Gastrocnemius medialis (tissue), 4 donors: ENCODE data around the gene YAF2. TPM values are rescaled to one million over a fixed set of nuclear protein-coding genes. Genes with fewer than 3 reads are reported as not detected.

Experiments used
- ATAC-seq, 2 donors: fragments of 150-250 bp; one replicate each; pipeline ENCODE4 v1.9.1; 2016
- DNase-seq, 2 donors: peaks; one replicate each; pipeline ENCODE4 v3.0.0-alpha.2; 2019
- H3K27ac ChIP-seq, 4 donors: fragments of 200-600 bp; sonication (generic); 1 replicate in 1 of 4; 2 replicates in 3 of 4; pipeline ENCODE4 v1.5.1; 2016 to 2018; ENCODE audit warnings: mild to moderate bottlenecking in 2 of 4, moderate library complexity in 1 of 4
- H3K27me3 ChIP-seq, 3 donors: fragments of 200-600 bp; sonication (generic) in 2 of 3; 1 replicate in 1 of 3; 2 replicates in 2 of 3; pipeline versions ENCODE4 v1.5.1 to v1.6.0; 2016 to 2019; ENCODE audit warnings: mild to moderate bottlenecking in 1 of 3, moderate library complexity in 1 of 3
- H3K36me3 ChIP-seq, 2 donors: fragments of 200-600 bp; sonication (generic) in 1 of 2; one replicate each; pipeline ENCODE4 v1.5.1; 2017 to 2018
- H3K4me1 ChIP-seq, 2 donors: fragments of 200-600 bp; sonication (generic) in 1 of 2; one replicate each; pipeline ENCODE4 v1.5.1; 2016 to 2017; ENCODE audit warnings: mild to moderate bottlenecking in 2 of 2
- H3K4me3 ChIP-seq, 4 donors: fragments of 200-600 bp; sonication (generic) in 3 of 4; 1 replicate in 1 of 4; 2 replicates in 3 of 4; pipeline ENCODE4 v1.5.1; 2016 to 2019; ENCODE audit warnings: mild to moderate bottlenecking in 2 of 4
- H3K9me3 ChIP-seq, 3 donors: fragments of 200-600 bp; sonication (generic) in 2 of 3; 1 replicate in 1 of 3; 2 replicates in 2 of 3; pipeline ENCODE4 v1.5.1; 2016 to 2019
- CTCF ChIP-seq, 5 experiments: fragments of 450-650 bp in 3 of 5; fragments of 200-600 bp in 2 of 5; sonication (generic) in 2 of 5; IDR thresholded peaks in 4 of 5; conservative IDR thresholded peaks in 1 of 5; 1 replicate in 4 of 5; 2 replicates in 1 of 5; pipeline ENCODE4 v1.5.1; 2016 to 2019; ENCODE audit warnings: antibody characterized with exemption in 5 of 5, mild to moderate bottlenecking in 3 of 5, moderate library complexity in 3 of 5
- POLR2A ChIP-seq, 2 donors: fragments of 450-650 bp; IDR thresholded peaks; one replicate each; pipeline ENCODE4 v1.6.1; 2017; ENCODE audit warnings: antibody characterized with exemption in 2 of 2, mild to moderate bottlenecking in 2 of 2, moderate library complexity in 2 of 2
- in situ Hi-C, 4 donors: fragments of 200-750 bp; cut with MboI; loops; one replicate each; pipeline versions ENCODE4 v1.15.0 to v1.8.0; 2017; ENCODE audit warnings: low sequenced_read_pairs in 4 of 4
- intact Hi-C: fragments of 100-400 bp; cut with DNase I; formaldehyde crosslinking; loops from one replicate; pipeline ENCODE4 v1.15.1; 2023; ENCODE audit warnings: low total_unique reads
- total RNA-seq, 4 donors: library from RNA; depleted of rRNA; stranded (reverse); fragments of >200 nt; gene quantifications; one replicate each; pipeline versions ENCODE4 v1.1.0 to v1.2.3, GENCODE V29; 2016

YAF2 gene
- total RNA-seq, 4 donors from 2014 or later: 38.5 to 66.9 (median 54.5) TPM

GRCh38 chr12:42167711-42168110, 70.3 kb downstream of the YAF2 start:
- in situ Hi-C loops (no loop called here), intact Hi-C loops (no loop called here)
- Histone ChIP-seq H3K4me1 (peaks cover 0 to 5% of the 10 kb centered on the region in 2 donors), H3K9me3 (no peaks in the 10 kb centered on the region), H3K4me3 (no peak overlapping the region), H3K27me3 (no peaks in the 10 kb centered on the region), H3K36me3 (no peaks in the 10 kb centered on the region), H3K27ac (no peak overlapping the region)
- no peak for DNase-seq
- no peak for ATAC-seq
- TF ChIP-seq CTCF (IDR thresholded peaks at IDR 0.05 in 4 of 5, conservative IDR thresholded peaks at IDR 0.05 in 1 of 5): no peak
- TF ChIP-seq POLR2A (IDR thresholded peaks at IDR 0.05): no peak

GRCh38 chr12:42166501-42166900, 71.5 kb downstream of the YAF2 start:
- Histone ChIP-seq H3K4me1 (peaks cover 0 to 5% of the 10 kb centered on the region in 2 donors), H3K36me3 (peaks cover 0 to under 1% of the 10 kb centered on the region in 2 donors), H3K27ac (no peak overlapping the region), H3K27me3 (no peaks in the 10 kb centered on the region), H3K4me3 (no peak overlapping the region), H3K9me3 (no peaks in the 10 kb centered on the region)
- ATAC-seq (no peak), DNase-seq (no peak)
- TF ChIP-seq POLR2A (IDR thresholded peaks at IDR 0.05): no peak
- in situ Hi-C loops (no loop called here), intact Hi-C loops (no loop called here)

DNA sequence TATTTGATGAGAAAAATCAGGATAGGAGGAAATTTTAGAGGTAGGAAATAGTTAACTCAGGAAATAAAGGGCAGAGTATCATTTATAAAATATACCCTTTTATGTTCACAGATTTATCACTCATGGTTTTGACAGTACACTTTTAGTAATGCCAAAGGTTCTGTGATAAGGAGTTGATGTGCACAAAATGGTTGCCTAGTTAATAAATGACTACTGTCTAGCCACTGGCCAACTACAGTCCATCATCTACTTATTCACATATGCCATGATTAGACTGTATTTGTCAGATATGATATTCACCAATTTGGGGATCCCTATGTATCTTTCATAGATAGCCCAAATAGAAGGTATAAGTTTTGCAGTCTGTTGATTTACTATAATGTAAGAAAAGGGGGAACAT, 74.1 kb downstream of the YAF2 start:
- ATAC-seq (no peak), DNase-seq (no peak)
- in situ Hi-C loops (no loop called here), intact Hi-C loops (no loop called here)
- peaks cover 0 to 19% of the 10 kb centered on the region in 2 donors for H3K36me3 ChIP-seq
- TF ChIP-seq CTCF (IDR thresholded peaks at IDR 0.05 in 4 of 5, conservative IDR thresholded peaks at IDR 0.05 in 1 of 5): no peak
- no peak for TF ChIP-seq POLR2A (IDR thresholded peaks at IDR 0.05)
- no peak overlapping the region for H3K27ac ChIP-seq
- H3K4me1 ChIP-seq: peaks cover 0 to 5% of the 10 kb centered on the region in 2 donors
- no peaks in the 10 kb centered on the region for H3K27me3 ChIP-seq
- H3K4me3 ChIP-seq: no peak overlapping the region
- no peaks in the 10 kb centered on the region for H3K9me3 ChIP-seq

DNA sequence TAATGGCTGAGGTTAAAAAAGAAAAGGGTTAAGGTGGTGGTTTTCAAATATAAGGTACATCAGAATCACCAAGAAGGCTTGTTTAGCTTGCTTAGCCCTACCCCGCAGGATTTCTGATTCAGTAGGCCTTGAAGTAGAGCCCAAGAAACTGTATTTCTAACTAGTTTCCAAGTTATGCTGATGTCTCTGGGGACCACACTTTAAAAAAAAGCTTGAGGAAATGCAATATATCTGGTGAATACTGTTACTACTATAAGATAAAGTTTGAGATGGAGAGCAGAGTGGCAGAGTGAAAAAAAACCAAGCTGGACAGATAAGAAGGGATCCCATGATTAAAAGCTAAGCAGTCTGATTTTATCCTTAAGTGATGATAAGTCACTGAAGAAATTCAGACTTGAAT, 75.1 kb downstream of the YAF2 start:
- no peak overlapping the region for H3K27ac ChIP-seq
- H3K4me1 ChIP-seq: peaks cover 0 to 5% of the 10 kb centered on the region in 2 donors
- no peak overlapping the region for H3K4me3 ChIP-seq
- intact Hi-C loops (no loop called here), in situ Hi-C loops (no loop called here)
- no peaks in the 10 kb centered on the region for H3K9me3 ChIP-seq
- TF ChIP-seq POLR2A (IDR thresholded peaks at IDR 0.05): no peak
- no peak for TF ChIP-seq CTCF (IDR thresholded peaks at IDR 0.05 in 4 of 5, conservative IDR thresholded peaks at IDR 0.05 in 1 of 5)
- DNase-seq (no peak), ATAC-seq (no peak)
- peaks cover 0 to 19% of the 10 kb centered on the region in 2 donors for H3K36me3 ChIP-seq
- no peaks in the 10 kb centered on the region for H3K27me3 ChIP-seq

- no peaks in the 10 kb centered on the region for H3K27me3 ChIP-seq
- ATAC-seq (no peak), DNase-seq (no peak)
- H3K27ac ChIP-seq: no peak overlapping the region
- in situ Hi-C loops (no loop called here), intact Hi-C loops (no loop called here)
- H3K4me1 ChIP-seq: peaks cover 0 to 5% of the 10 kb centered on the region in 2 donors
- H3K36me3 ChIP-seq: peaks cover 0 to 19% of the 10 kb centered on the region in 2 donors
- TF ChIP-seq CTCF (IDR thresholded peaks at IDR 0.05 in 4 of 5, conservative IDR thresholded peaks at IDR 0.05 in 1 of 5): no peak
- no peak for TF ChIP-seq POLR2A (IDR thresholded peaks at IDR 0.05)
- no peaks in the 10 kb centered on the region for H3K9me3 ChIP-seq
- no peak overlapping the region for H3K4me3 ChIP-seq
These were observed 75.9 kb downstream of the YAF2 start for GRCh38 chr12:42162193-42162592.
